ENCODE results near the gene SYMPK.

DNA sequence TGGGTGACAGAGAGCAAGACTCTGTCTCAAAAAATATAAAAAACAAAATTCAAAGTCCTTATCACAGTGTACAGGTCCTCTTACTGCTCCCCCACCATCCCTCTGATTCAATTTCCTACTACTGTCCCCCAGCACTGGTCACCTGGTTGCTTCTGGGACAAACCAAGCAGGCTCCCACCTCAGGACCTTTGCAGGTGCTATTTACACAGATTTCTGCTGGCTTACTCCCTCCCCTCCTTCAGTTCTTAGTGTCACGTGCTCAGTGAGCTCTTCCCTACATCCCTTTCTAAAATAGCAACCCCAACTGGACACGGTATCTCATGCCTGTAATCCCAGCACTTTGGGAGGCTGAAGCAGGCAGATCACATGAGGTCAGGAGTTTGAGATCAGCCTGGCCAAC is 17.0 kb upstream of the SYMPK start:
- TF ChIP-seq, protein P1, sequence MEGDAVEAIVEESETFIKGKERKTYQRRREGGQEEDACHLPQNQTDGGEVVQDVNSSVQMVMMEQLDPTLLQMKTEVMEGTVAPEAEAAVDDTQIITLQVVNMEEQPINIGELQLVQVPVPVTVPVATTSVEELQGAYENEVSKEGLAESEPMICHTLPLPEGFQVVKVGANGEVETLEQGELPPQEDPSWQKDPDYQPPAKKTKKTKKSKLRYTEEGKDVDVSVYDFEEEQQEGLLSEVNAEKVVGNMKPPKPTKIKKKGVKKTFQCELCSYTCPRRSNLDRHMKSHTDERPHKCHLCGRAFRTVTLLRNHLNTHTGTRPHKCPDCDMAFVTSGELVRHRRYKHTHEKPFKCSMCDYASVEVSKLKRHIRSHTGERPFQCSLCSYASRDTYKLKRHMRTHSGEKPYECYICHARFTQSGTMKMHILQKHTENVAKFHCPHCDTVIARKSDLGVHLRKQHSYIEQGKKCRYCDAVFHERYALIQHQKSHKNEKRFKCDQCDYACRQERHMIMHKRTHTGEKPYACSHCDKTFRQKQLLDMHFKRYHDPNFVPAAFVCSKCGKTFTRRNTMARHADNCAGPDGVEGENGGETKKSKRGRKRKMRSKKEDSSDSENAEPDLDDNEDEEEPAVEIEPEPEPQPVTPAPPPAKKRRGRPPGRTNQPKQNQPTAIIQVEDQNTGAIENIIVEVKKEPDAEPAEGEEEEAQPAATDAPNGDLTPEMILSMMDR (IDR thresholded peaks at IDR 0.05; ENCODE audit: low read depth, low read length) = no peak
- TF ChIP-seq EZH2phosphoT487 (IDR thresholded peaks at IDR 0.05; ENCODE audit: low read depth) = no peak
